Hepatocyte (in vitro differentiated cells): ENCODE measurements around the gene MTR.

Source experiments
- CTCF ChIP-seq: fragments of 200-600 bp; sonication (generic); IDR thresholded peaks from 2 replicates; pipeline ENCODE4 v1.5.1; 2016; ENCODE audit warnings: antibody characterized with exemption, mild to moderate bottlenecking; ENCODE audit not compliant: poor library complexity
- EZH2phosphoT487 ChIP-seq: fragments of 200-600 bp; sonication (generic); IDR thresholded peaks from one replicate; pipeline ENCODE4 v1.6.1; 2018; ENCODE audit warnings: antibody characterized with exemption, mild to moderate bottlenecking, low read depth, moderate library complexity; ENCODE audit not compliant: unreplicated experiment, severe bottlenecking

- TF ChIP-seq EZH2phosphoT487 = no peak
- no peak for TF ChIP-seq CTCF
Observed at GRCh38 chr1:236850077-236850979, 55.2 kb downstream of the MTR start.
